Endothelial cell of umbilical vein (primary cell): ENCODE data around the gene CIB1.

Experiments
- CTCF ChIP-seq, 2 donors: IDR thresholded peaks; 1 replicate in 1 of 2; 2 replicates in 1 of 2; pipeline ENCODE4 v1.5.1; 2011; ENCODE audit warnings: low read length in 2 of 2, mild to moderate bottlenecking in 2 of 2, moderate library complexity in 2 of 2, control low read depth in 1 of 2, inconsistent platforms in 1 of 2, low read depth in 1 of 2; ENCODE audit not compliant: insufficient read depth in 1 of 2; ENCODE audit errors: extremely low read depth in 1 of 2
- EZH2 ChIP-seq: IDR thresholded peaks from 2 replicates; pipeline ENCODE4 v1.6.1; 2012; ENCODE audit warnings: borderline replicate concordance, low read depth, mild to moderate bottlenecking, moderate library complexity, low read length, inconsistent platforms; ENCODE audit not compliant: severe bottlenecking
- FOS ChIP-seq: IDR thresholded peaks from 2 replicates; pipeline ENCODE4 v1.6.1; 2011; ENCODE audit warnings: mild to moderate bottlenecking, low read length, moderate library complexity, borderline replicate concordance; ENCODE audit not compliant: insufficient read depth
- GATA2 ChIP-seq: IDR thresholded peaks from 2 replicates; pipeline ENCODE4 v1.7.0; 2011; ENCODE audit warnings: low read depth, mild to moderate bottlenecking, moderate library complexity, mixed read lengths, low read length; ENCODE audit not compliant: insufficient read length, insufficient read depth
- JUN ChIP-seq: IDR thresholded peaks from 2 replicates; pipeline ENCODE4 v1.6.1; 2011; ENCODE audit warnings: borderline replicate concordance, low read depth; ENCODE audit not compliant: insufficient read length, insufficient read depth
- MAX ChIP-seq: IDR thresholded peaks from 2 replicates; pipeline ENCODE4 v1.6.1; 2011; ENCODE audit not compliant: insufficient read depth, insufficient read length
- MYC ChIP-seq: IDR thresholded peaks from one replicate; pipeline ENCODE4 v1.6.1; 2011; ENCODE audit warnings: mild to moderate bottlenecking, low read depth, low read length
- POLR2A ChIP-seq: IDR thresholded peaks from 2 replicates; pipeline ENCODE4 v1.6.1; 2012; ENCODE audit warnings: low read depth, mild to moderate bottlenecking, control low read depth, low read length
- POLR2AphosphoS5 ChIP-seq: IDR thresholded peaks from 2 replicates; pipeline ENCODE4 v1.6.1; 2012; ENCODE audit warnings: low read depth, mild to moderate bottlenecking, control low read depth, low read length, moderate library complexity; ENCODE audit not compliant: insufficient read depth

GRCh38 chr15:90232196-90232595 is 1.5 kb downstream of the CIB1 start:
- no peak for TF ChIP-seq CTCF (IDR thresholded peaks at IDR 0.05; ENCODE audit: extremely low read depth in 1 of 2, insufficient read depth in 1 of 2, low read depth in 1 of 2, low read length in 2 of 2)
- no peak for TF ChIP-seq POLR2AphosphoS5
- no peak for TF ChIP-seq GATA2
- no peak for TF ChIP-seq POLR2A
- no peak for TF ChIP-seq MAX
- TF ChIP-seq JUN, result no peak
- TF ChIP-seq EZH2, result no peak
- TF ChIP-seq MYC, result no peak
- no peak for TF ChIP-seq FOS
